ENCODE results near the gene PNPLA8. TPM values are rescaled to one million over a fixed set of nuclear protein-coding genes. Genes with fewer than 3 reads are reported as not detected.

The PNPLA8 gene
- total RNA-seq, 2 donors from 2014 or later, result 14.1 to 28.8 TPM

- TF ChIP-seq CTCF (IDR thresholded peaks at IDR 0.05), result no peak
- intact Hi-C loops (cut with DNase I), result loop anchor here (5.0 kb wide), 1 partner anchor 41 kb away; the partner anchor contains the start of genes DNAJB9 and THAP5
- Histone ChIP-seq H3K9ac (ENCODE audit: low read depth in 2 of 2, low read length in 2 of 2) (peak overlapping the region; percentile 52 to 82), H3K9me3 (no peaks in the 10 kb centered on the region), H3K27me3 (no peaks in the 10 kb centered on the region), H3K36me3 (no peaks in the 10 kb centered on the region), H3K4me3 (peak overlapping the region; percentile 62), H3K27ac (peak overlapping the region; percentile 96), H3K4me1 (no peaks in the 10 kb centered on the region)
- DNase-seq, result no peak
Measured at GRCh38 chr7:108526768-108527017, 758 bp upstream of the PNPLA8 start.

- H3K9ac ChIP-seq (ENCODE audit: low read depth in 2 of 2, low read length in 2 of 2), result peak overlapping the region; percentile 65 to 90
- H3K36me3 ChIP-seq, result no peaks in the 10 kb centered on the region
- H3K4me3 ChIP-seq, result peak overlapping the region; percentile 62
- intact Hi-C loops (cut with DNase I), result loop anchor here (5.0 kb wide), 1 partner anchor 42 kb away; the partner anchor contains the start of genes DNAJB9 and THAP5
- no peaks in the 10 kb centered on the region for H3K27me3 ChIP-seq
- no peaks in the 10 kb centered on the region for H3K4me1 ChIP-seq
- H3K27ac ChIP-seq, result peak overlapping the region; percentile 96
- peak; percentile 84 for DNase-seq
- no peak for TF ChIP-seq CTCF (IDR thresholded peaks at IDR 0.05)
- no peaks in the 10 kb centered on the region for H3K9me3 ChIP-seq
Measured at GRCh38 chr7:108525327-108525984, 479 bp downstream of the PNPLA8 start.

- no peak for DNase-seq
- TF ChIP-seq CTCF (IDR thresholded peaks at IDR 0.05), result no peak
- H3K9me3 ChIP-seq, result no peaks in the 10 kb centered on the region
- no peak overlapping the region for H3K4me3 ChIP-seq
- intact Hi-C loops (cut with DNase I), result no loop called here
- H3K9ac ChIP-seq (ENCODE audit: low read depth in 2 of 2, low read length in 2 of 2), result no peak overlapping the region
- no peaks in the 10 kb centered on the region for H3K36me3 ChIP-seq
- no peaks in the 10 kb centered on the region for H3K4me1 ChIP-seq
- H3K27me3 ChIP-seq, result no peaks in the 10 kb centered on the region
- no peak overlapping the region for H3K27ac ChIP-seq
Measured at GRCh38 chr7:108522780-108523179, 3.2 kb downstream of the PNPLA8 start.

DNA sequence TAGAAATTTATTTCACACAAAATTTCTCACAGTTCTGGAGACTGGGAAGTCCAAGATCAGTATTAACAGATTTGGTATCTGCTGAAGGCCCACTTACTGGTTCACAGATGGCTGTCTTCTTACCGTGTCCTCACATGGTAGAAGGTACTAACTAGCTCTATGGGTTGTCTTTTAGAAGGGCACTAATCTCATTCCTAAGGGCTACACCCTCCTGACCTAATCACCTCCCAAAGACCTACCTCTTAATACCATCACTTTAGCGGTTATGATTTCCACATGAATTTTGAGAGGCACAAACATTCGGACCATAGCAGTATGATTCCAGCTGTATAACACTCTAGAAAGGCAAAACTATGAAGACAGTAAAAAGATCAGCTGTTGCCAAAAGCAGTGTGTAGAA, 8.0 kb downstream of the PNPLA8 start:
- H3K27me3 ChIP-seq, result no peaks in the 10 kb centered on the region
- no peak for DNase-seq
- H3K36me3 ChIP-seq, result no peaks in the 10 kb centered on the region
- no peak for TF ChIP-seq CTCF (IDR thresholded peaks at IDR 0.05)
- no peak overlapping the region for H3K4me3 ChIP-seq
- H3K4me1 ChIP-seq, result no peaks in the 10 kb centered on the region
- H3K27ac ChIP-seq, result no peak overlapping the region
- no peak overlapping the region for H3K9ac ChIP-seq (ENCODE audit: low read depth in 2 of 2, low read length in 2 of 2)
- intact Hi-C loops (cut with DNase I), result no loop called here
- no peaks in the 10 kb centered on the region for H3K9me3 ChIP-seq

GRCh38 chr7:108515630-108516029, 10.3 kb downstream of the PNPLA8 start:
- H3K4me1 ChIP-seq, result no peaks in the 10 kb centered on the region
- no peak for TF ChIP-seq CTCF (IDR thresholded peaks at IDR 0.05)
- no peaks in the 10 kb centered on the region for H3K9me3 ChIP-seq
- H3K36me3 ChIP-seq, result no peaks in the 10 kb centered on the region
- intact Hi-C loops (cut with DNase I), result no loop called here
- H3K27ac ChIP-seq, result no peak overlapping the region
- H3K4me3 ChIP-seq, result no peak overlapping the region
- no peak for DNase-seq
- no peaks in the 10 kb centered on the region for H3K27me3 ChIP-seq
- no peak overlapping the region for H3K9ac ChIP-seq (ENCODE audit: low read depth in 2 of 2, low read length in 2 of 2)

All from colonic mucosa (tissue), 4 donors.